ENCODE results near the gene PIEZO2.

GRCh38 chr18:10736984-10737383 lies 412.4 kb downstream of the PIEZO2 start:
- no peak for TF ChIP-seq CTCF (IDR thresholded peaks at IDR 0.05 in 4 of 5, conservative IDR thresholded peaks at IDR 0.05 in 1 of 5)
- no peak for TF ChIP-seq POLR2A (IDR thresholded peaks at IDR 0.05)
